Iris pigment epithelial cell (primary cell): ENCODE results near the gene AIP.

Experiments
- DNase-seq: peaks from one replicate; pipeline ENCODE4 v3.0.0-alpha.2; 2011; ENCODE audit warnings: low read depth

AIP gene

GRCh38 chr11:67493548-67494370 is 10.9 kb downstream of the AIP start:
- DNase-seq, result no peak

GRCh38 chr11:67494371-67495233 is 11.8 kb downstream of the AIP start:
- DNase-seq, result no peak

GRCh38 chr11:67495234-67496005 is 12.6 kb downstream of the AIP start:
- no peak for DNase-seq

- no peak for DNase-seq
Measured at GRCh38 chr11:67496113-67496512, 13.3 kb downstream of the AIP start.

GRCh38 chr11:67497656-67498291 is 14.9 kb downstream of the AIP start:
- no peak for DNase-seq

GRCh38 chr11:67498544-67498972 is 15.7 kb downstream of the AIP start:
- DNase-seq, result no peak

- no peak for DNase-seq
Measured at GRCh38 chr11:67499808-67500483, 17.1 kb downstream of the AIP start.

- no peak for DNase-seq
Measured at GRCh38 chr11:67500484-67500821, 17.6 kb downstream of the AIP start.

GRCh38 chr11:67500831-67501715 is 18.2 kb downstream of the AIP start:
- peak; percentile 9 for DNase-seq

GRCh38 chr11:67501854-67502253 is 19.0 kb downstream of the AIP start:
- DNase-seq, result no peak

GRCh38 chr11:67502328-67502979 is 19.6 kb downstream of the AIP start:
- DNase-seq, result no peak

GRCh38 chr11:67503119-67504004 is 20.5 kb downstream of the AIP start:
- DNase-seq, result no peak

- DNase-seq, result peak; percentile 29
Measured at GRCh38 chr11:67504005-67504949, 21.5 kb downstream of the AIP start.

- peak; percentile 37 for DNase-seq
Measured at GRCh38 chr11:67504950-67505581, 22.2 kb downstream of the AIP start, which contains the start of gene PITPNM1. Gene PITPNM1, minus strand, starts transcription at chr11:67505363. Its CDS starts 1,183 bp downstream, at chr11:67504180.

GRCh38 chr11:67505605-67506396 is 23.0 kb downstream of the AIP start:
- peak; percentile 74 for DNase-seq

- no peak for DNase-seq
Measured at GRCh38 chr11:67506426-67507051, 23.7 kb downstream of the AIP start.
